Heart left ventricle (tissue), 13 donors: ENCODE data around the gene TIMD4.

Experiments
- POLR2A ChIP-seq, 2 donors: fragments of 450-650 bp; IDR thresholded peaks; one replicate each; pipeline ENCODE4 v1.6.1; 2017; ENCODE audit warnings: antibody characterized with exemption in 2 of 2, mild to moderate bottlenecking in 2 of 2, moderate library complexity in 2 of 2
- TF ChIP-seq, protein P1 (sequence below), 12 donors: fragments of 200-600 bp; sonication (generic) in 4 of 12; IDR thresholded peaks; one replicate each; pipeline versions ENCODE4 v1.5.0 to v1.8.0; 2018 to 2022; ENCODE audit warnings: antibody characterized with exemption in 12 of 12, mild to moderate bottlenecking in 5 of 12
- donor health status: ischemic (EF 13 %, LVEDD 7.1; RV severe dilation, severe dysfunction).
- donor health status: DM: no; HTN: yes; CAD: no.
- donor health status: DM: no; HTN: no; CAD: no.
- donor health status: ischemic (EF 25% LVEDD 6.9; RV normal size, moderate dysfunction).
- donor health status: ischemic (EF 25% LVEDD 5.7; RV mildly dilated, moderate dysfunction).
- donor health status: ischemic (EF 35%, LVEDD 5.7; RV mildly dilated, moderate dysfunction).
- donor health status: nonischemic (EF 11% LVEDD 7.7; RV severe dilation, severe dysfunction).
- donor health status: DM: yes; HTN: yes; CAD: no.
- donor health status: PGD.
- donor health status: ischemic (EF 29% LVEDD 5.4; RV normal size, mild dysfunction).
- donor health status: nonischemic (EF 23%, LVEDD 6.1; RV moderate dilation, normal function).

DNA sequence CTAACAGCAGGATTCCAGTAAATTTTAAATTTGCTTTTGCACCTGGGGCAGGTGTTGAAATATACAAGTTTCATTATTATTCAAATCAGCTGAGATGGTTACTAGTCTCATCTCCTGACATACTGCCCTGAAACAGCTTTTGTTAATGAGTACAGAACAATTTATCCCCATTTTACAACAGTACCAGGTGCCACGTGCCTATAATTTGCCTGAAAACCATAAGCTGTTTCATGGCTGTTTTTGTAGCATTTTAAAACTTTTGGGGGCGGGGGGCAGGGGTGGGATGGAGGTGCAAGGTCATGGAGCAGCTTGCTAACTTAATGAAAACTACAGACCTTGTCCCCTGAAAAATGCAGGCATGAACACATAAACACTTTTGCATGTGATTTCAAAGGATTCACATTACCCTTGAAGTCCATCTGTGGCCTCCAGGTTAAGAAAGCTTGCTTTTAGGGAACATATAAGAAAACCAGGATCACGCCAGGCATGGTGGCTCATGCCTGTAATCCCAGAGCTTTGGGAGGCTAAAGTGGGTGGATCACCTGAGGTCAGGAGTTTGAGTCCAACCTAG lies 42.1 kb downstream of the TIMD4 start:
- TF ChIP-seq, protein P1, sequence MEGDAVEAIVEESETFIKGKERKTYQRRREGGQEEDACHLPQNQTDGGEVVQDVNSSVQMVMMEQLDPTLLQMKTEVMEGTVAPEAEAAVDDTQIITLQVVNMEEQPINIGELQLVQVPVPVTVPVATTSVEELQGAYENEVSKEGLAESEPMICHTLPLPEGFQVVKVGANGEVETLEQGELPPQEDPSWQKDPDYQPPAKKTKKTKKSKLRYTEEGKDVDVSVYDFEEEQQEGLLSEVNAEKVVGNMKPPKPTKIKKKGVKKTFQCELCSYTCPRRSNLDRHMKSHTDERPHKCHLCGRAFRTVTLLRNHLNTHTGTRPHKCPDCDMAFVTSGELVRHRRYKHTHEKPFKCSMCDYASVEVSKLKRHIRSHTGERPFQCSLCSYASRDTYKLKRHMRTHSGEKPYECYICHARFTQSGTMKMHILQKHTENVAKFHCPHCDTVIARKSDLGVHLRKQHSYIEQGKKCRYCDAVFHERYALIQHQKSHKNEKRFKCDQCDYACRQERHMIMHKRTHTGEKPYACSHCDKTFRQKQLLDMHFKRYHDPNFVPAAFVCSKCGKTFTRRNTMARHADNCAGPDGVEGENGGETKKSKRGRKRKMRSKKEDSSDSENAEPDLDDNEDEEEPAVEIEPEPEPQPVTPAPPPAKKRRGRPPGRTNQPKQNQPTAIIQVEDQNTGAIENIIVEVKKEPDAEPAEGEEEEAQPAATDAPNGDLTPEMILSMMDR (IDR thresholded peaks at IDR 0.05): no peak
- no peak for TF ChIP-seq POLR2A (IDR thresholded peaks at IDR 0.05)
